ENCODE results near the gene CACNA1I.

Gene CACNA1I

GRCh38 chr22:39554151-39554550 lies 16.4 kb upstream of the CACNA1I start:
- DNase-seq (ENCODE audit: insufficient read length, low spot score) = no peak
- no peak for TF ChIP-seq CTCF (IDR thresholded peaks at IDR 0.05; ENCODE audit: insufficient read depth, missing control alignments)
- FAIRE-seq = no peak

- FAIRE-seq = no peak
- peak; percentile 34 for DNase-seq (ENCODE audit: insufficient read length, low spot score)
- peak; percentile 23 for TF ChIP-seq CTCF (IDR thresholded peaks at IDR 0.05; ENCODE audit: insufficient read depth, missing control alignments)
Measured at GRCh38 chr22:39556970-39557841, 13.3 kb upstream of the CACNA1I start.

GRCh38 chr22:39558254-39558727 lies 12.3 kb upstream of the CACNA1I start:
- TF ChIP-seq CTCF (IDR thresholded peaks at IDR 0.05; ENCODE audit: insufficient read depth, missing control alignments) = no peak
- no peak for DNase-seq (ENCODE audit: insufficient read length, low spot score)
- no peak for FAIRE-seq

- FAIRE-seq = no peak
- no peak for DNase-seq (ENCODE audit: insufficient read length, low spot score)
- no peak for TF ChIP-seq CTCF (IDR thresholded peaks at IDR 0.05; ENCODE audit: insufficient read depth, missing control alignments)
Measured at GRCh38 chr22:39558950-39559349, 11.6 kb upstream of the CACNA1I start.

GRCh38 chr22:39559456-39560105 lies 11.0 kb upstream of the CACNA1I start:
- TF ChIP-seq CTCF (IDR thresholded peaks at IDR 0.05; ENCODE audit: insufficient read depth, missing control alignments) = peak; percentile 29
- DNase-seq (ENCODE audit: insufficient read length, low spot score) = no peak
- FAIRE-seq = no peak

- no peak for DNase-seq (ENCODE audit: insufficient read length, low spot score)
- no peak for FAIRE-seq
- no peak for TF ChIP-seq CTCF (IDR thresholded peaks at IDR 0.05; ENCODE audit: insufficient read depth, missing control alignments)
Measured at GRCh38 chr22:39560127-39560526, 10.4 kb upstream of the CACNA1I start.

All from D721Med (cell line).